ENCODE results near the gene STRIP1. TPM values are rescaled to one million over a fixed set of nuclear protein-coding genes. Genes with fewer than 3 reads are reported as not detected.

Gene STRIP1
- total RNA-seq, 2 donors from 2014 or later = 64.9 to 66.1 TPM

DNA sequence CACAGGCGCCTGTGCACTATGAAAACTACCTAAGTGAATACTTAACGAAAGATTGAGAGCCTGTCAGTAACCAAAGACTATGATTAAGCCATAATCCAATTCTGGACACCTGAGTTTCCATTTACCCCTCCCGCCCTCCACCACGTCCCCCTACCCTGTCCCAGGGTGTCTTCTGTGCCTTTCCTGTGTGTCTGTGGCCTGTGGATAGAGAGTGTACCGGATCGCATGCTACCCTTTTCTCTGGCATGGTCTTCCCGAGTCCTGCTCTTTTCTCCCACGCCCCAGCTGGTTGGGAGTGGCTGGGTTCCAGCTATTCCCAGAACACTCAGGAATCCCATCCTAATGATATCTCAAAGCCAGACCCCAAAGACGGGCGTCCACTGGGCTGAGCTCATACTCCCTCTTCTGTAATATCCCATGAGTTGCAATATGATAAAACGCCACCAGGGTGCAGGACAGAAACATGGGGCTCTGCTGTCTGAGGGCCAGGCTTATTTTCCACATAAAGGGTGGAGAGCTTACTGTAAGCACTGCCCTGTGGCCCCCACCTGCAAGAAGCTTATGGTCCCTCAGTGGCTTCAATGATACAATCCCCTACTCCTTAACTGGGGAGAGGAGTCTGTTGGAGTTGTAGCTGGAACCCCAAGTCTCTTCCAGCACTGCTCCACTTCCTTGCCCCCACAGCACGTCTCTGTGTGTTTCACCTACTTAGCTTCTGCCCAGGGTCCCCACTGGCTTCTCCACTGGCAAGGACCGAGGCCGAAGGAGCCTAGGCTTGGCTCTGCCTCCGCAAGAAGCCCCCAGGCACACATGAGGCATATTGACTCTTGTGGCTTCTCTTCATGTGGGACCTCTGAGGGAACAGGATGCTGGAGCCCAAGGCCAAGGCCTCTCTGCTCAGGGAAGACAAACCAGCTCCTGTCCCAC is 53.7 kb downstream of the STRIP1 start:
- no peak overlapping the region for H3K9ac ChIP-seq (ENCODE audit: extremely low read depth, low read length, poor library complexity, severe bottlenecking)
- H3K36me3 ChIP-seq (ENCODE audit: control insufficient read depth, insufficient read depth, low read length) = no peaks in the 10 kb centered on the region
- no peaks in the 10 kb centered on the region for H3K9me3 ChIP-seq (ENCODE audit: control insufficient read depth, low read length)
- H3K4me1 Mint-ChIP-seq = peaks cover 16% of the 10 kb centered on the region
- H3K27ac Mint-ChIP-seq = no peak overlapping the region
- no peak overlapping the region for H3K4me3 Mint-ChIP-seq
- peaks cover 13% of the 10 kb centered on the region for H3K4me1 ChIP-seq (ENCODE audit: control insufficient read depth, insufficient read depth, low read length)
- peaks cover 77% of the 10 kb centered on the region for H3K27me3 Mint-ChIP-seq (ENCODE audit: insufficient read depth)
- TF ChIP-seq, protein P1, sequence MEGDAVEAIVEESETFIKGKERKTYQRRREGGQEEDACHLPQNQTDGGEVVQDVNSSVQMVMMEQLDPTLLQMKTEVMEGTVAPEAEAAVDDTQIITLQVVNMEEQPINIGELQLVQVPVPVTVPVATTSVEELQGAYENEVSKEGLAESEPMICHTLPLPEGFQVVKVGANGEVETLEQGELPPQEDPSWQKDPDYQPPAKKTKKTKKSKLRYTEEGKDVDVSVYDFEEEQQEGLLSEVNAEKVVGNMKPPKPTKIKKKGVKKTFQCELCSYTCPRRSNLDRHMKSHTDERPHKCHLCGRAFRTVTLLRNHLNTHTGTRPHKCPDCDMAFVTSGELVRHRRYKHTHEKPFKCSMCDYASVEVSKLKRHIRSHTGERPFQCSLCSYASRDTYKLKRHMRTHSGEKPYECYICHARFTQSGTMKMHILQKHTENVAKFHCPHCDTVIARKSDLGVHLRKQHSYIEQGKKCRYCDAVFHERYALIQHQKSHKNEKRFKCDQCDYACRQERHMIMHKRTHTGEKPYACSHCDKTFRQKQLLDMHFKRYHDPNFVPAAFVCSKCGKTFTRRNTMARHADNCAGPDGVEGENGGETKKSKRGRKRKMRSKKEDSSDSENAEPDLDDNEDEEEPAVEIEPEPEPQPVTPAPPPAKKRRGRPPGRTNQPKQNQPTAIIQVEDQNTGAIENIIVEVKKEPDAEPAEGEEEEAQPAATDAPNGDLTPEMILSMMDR (conservative IDR thresholded peaks at IDR 0.05) = peak; percentile 76
- DNase-seq = peak; percentile 85
- WGBS, 2 experiments (ENCODE audit: insufficient coverage in 1 of 2, insufficient read length in 1 of 2) = 58 to 66% methylated on average over 9 to 15 of the region's 15 CpGs
- H3K9me3 Mint-ChIP-seq = no peaks in the 10 kb centered on the region
- H3K4me3 ChIP-seq (ENCODE audit: low read length) = no peak overlapping the region
- H3K36me3 Mint-ChIP-seq (ENCODE audit: low read depth) = no peaks in the 10 kb centered on the region
- no peak overlapping the region for H3K27ac ChIP-seq (ENCODE audit: low read depth, low read length)
- peaks cover 87% of the 10 kb centered on the region for H3K27me3 ChIP-seq (ENCODE audit: control insufficient read depth, insufficient read depth, low read length, poor library complexity, severe bottlenecking)

DNA sequence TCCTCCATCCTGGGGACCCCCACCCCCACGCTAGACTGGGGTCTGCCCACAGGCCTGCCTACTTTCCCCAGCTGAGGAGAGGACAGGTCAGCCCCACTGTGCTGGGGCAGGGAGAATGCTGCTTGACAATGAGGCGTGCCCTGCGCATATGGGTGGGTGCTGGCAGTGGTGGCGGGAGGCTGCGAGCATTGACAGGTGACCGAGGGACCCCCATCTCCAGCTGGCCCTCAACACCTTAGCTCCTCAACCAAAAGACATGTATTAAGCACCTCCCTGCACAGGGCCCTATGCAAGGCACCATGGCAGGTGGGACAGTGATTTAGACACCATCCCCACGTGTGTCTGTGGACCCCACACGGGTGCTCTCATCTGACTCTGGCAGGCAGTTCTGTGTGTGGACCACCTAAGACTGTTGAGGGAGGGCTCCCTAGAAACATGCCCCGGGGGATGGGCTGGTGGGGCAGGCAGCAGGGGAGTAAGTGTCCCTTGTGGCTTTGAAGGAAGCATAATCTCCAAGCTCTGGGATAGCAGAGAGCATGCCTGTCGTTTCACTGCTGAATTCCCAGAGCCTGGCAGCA is 54.4 kb downstream of the STRIP1 start:
- Histone ChIP-seq H3K4me3 (ENCODE audit: low read length) (no peak overlapping the region), H3K9me3 (ENCODE audit: control insufficient read depth, low read length) (no peaks in the 10 kb centered on the region), H3K9ac (ENCODE audit: extremely low read depth, low read length, poor library complexity, severe bottlenecking) (no peak overlapping the region), H3K27me3 (ENCODE audit: control insufficient read depth, insufficient read depth, low read length, poor library complexity, severe bottlenecking) (peaks cover 81% of the 10 kb centered on the region), H3K4me1 (ENCODE audit: control insufficient read depth, insufficient read depth, low read length) (peaks cover 11% of the 10 kb centered on the region), H3K36me3 (ENCODE audit: control insufficient read depth, insufficient read depth, low read length) (no peaks in the 10 kb centered on the region), H3K27ac (ENCODE audit: low read depth, low read length) (no peak overlapping the region)
- H3K4me1 Mint-ChIP-seq = peaks cover 12% of the 10 kb centered on the region
- 82% methylated on average over 10 of the region's 10 CpGs; no CpG with 5 or more reads in 1 of the 2 experiments for WGBS, 2 experiments (ENCODE audit: insufficient coverage in 1 of 2, insufficient read length in 1 of 2)
- TF ChIP-seq, protein P1 (conservative IDR thresholded peaks at IDR 0.05) = no peak
- no peak for DNase-seq
- no peak overlapping the region for H3K4me3 Mint-ChIP-seq
- no peak overlapping the region for H3K27ac Mint-ChIP-seq
- H3K9me3 Mint-ChIP-seq = no peaks in the 10 kb centered on the region
- H3K36me3 Mint-ChIP-seq (ENCODE audit: low read depth) = no peaks in the 10 kb centered on the region
- peaks cover 77% of the 10 kb centered on the region for H3K27me3 Mint-ChIP-seq (ENCODE audit: insufficient read depth)

DNA sequence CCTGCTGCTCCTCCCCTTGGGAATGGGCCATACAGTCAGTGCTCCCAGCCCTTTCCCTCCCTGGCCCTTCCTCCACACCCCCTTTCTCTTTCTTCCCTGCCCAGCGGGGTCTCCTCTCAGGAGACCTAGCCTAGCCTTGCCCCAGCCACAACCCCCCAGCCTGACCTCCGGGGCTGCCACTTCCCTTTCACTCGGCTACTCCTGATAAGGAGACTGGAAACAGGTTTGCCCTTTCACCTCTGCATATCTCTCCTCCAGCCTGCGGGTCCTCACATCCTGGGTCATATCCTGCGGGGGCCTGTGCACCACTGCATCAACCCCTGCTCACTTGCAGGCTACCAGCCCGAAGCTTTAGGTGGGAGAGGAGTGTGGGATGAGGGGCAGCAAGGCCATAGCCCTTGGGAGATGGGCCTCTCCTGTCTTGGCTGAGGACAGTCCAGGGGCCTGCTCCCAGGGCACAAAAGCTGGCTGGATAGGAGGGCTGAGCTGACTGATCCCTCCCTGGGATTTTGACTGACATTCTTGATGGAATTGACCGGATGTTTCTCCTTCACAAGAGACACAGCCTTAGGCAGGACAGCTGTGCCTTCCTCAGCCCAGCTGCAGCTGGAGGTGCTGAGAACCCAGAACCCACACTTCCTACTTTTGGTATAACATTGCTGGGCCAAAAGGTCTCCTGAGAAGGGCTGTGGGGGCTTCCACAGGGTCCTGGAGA is 55.3 kb downstream of the STRIP1 start:
- Histone ChIP-seq H3K4me3 (ENCODE audit: low read length) (no peak overlapping the region), H3K9ac (ENCODE audit: extremely low read depth, low read length, poor library complexity, severe bottlenecking) (no peak overlapping the region), H3K9me3 (ENCODE audit: control insufficient read depth, low read length) (no peaks in the 10 kb centered on the region), H3K27me3 (ENCODE audit: control insufficient read depth, insufficient read depth, low read length, poor library complexity, severe bottlenecking) (peaks cover 80% of the 10 kb centered on the region), H3K27ac (ENCODE audit: low read depth, low read length) (no peak overlapping the region), H3K4me1 (ENCODE audit: control insufficient read depth, insufficient read depth, low read length) (peaks cover 4% of the 10 kb centered on the region), H3K36me3 (ENCODE audit: control insufficient read depth, insufficient read depth, low read length) (no peaks in the 10 kb centered on the region)
- peaks cover 75% of the 10 kb centered on the region for H3K27me3 Mint-ChIP-seq (ENCODE audit: insufficient read depth)
- H3K4me3 Mint-ChIP-seq = no peak overlapping the region
- no peaks in the 10 kb centered on the region for H3K36me3 Mint-ChIP-seq (ENCODE audit: low read depth)
- TF ChIP-seq, protein P1 (conservative IDR thresholded peaks at IDR 0.05) = no peak
- 42 to 56% methylated on average over 4 to 7 of the region's 7 CpGs for WGBS, 2 experiments (ENCODE audit: insufficient coverage in 1 of 2, insufficient read length in 1 of 2)
- no peaks in the 10 kb centered on the region for H3K9me3 Mint-ChIP-seq
- no peak overlapping the region for H3K27ac Mint-ChIP-seq
- peaks cover 10% of the 10 kb centered on the region for H3K4me1 Mint-ChIP-seq
- no peak for DNase-seq

Data from endodermal cell (in vitro differentiated cells).